Pancreas (tissue), 10 donors: Measurements from ENCODE around the gene DDX54. TPM values are rescaled to one million over a fixed set of nuclear protein-coding genes. Genes with fewer than 3 reads are reported as not detected.

Source experiments
- ATAC-seq, 4 donors: fragments of 200-7000 bp; cut with Tn5 transposase; one replicate each; pipeline versions ENCODE4 v1.8.0 to v1.9.1; 2020; ENCODE audit warnings: mild to moderate bottlenecking in 4 of 4, moderate library complexity in 4 of 4
- DNase-seq, 6 donors: peaks; one replicate each; pipeline ENCODE4 v3.0.0-alpha.2; 2020
- FAIRE-seq: peaks from 2 replicates; lab custom pipeline; 2012; peaks lifted over from hg19 to GRCh38; lab: Jason Lieb, UNC
- H3K27ac ChIP-seq, 4 donors: fragments of 200-600 bp; sonication (generic); 1 replicate in 3 of 4; 2 replicates in 1 of 4; pipeline versions ENCODE4 v1.5.0 to v1.8.0; 2020
- H3K27me3 ChIP-seq, 4 donors: fragments of 200-600 bp; one replicate each; pipeline ENCODE4 v1.8.0; 2021
- H3K36me3 ChIP-seq, 3 donors: fragments of 200-600 bp; sonication (generic) in 1 of 3; one replicate each; pipeline versions ENCODE4 v1.5.0 to v1.8.0; 2020 to 2021
- H3K4me1 ChIP-seq, 3 donors: fragments of 200-600 bp; one replicate each; pipeline ENCODE4 v1.8.0; 2021
- H3K4me3 ChIP-seq, 4 donors: fragments of 200-600 bp; sonication (generic) in 2 of 4; one replicate each; pipeline versions ENCODE4 v1.5.0 to v1.8.0; 2020 to 2021
- H3K9me3 ChIP-seq, 4 donors: fragments of 200-600 bp; one replicate each; pipeline ENCODE4 v1.8.0; 2021
- WGBS, 2 donors: extraction: QIAGEN DNeasy Blood & Tissue Kit; methylation state at CpG; one replicate each; pipeline ENCODE4 v1.1.7; 2013; 5-methylcytosine and 5-hydroxymethylcytosine counted together
- intact Hi-C, 3 donors: fragments of 100-400 bp; cut with DNase I; formaldehyde crosslinking; loops; one replicate each; pipeline versions ENCODE4 v1.11.1 to v1.14.2; 2022
- polyA plus RNA-seq, 2 donors: library from polyadenylated mRNA; stranded (reverse); fragments of 200-250 nt; gene quantifications; one replicate each; pipeline ENCODE4 v1.2.3, GENCODE V29; 2013
- total RNA-seq, 6 donors: library from RNA; stranded (reverse); fragmentation: NEBNext Ultra II Directional in 4 of 6; extraction: Animal tissue kit (Norgen Biotek cat#: 25700) in 4 of 6; gene quantifications; one replicate each; pipeline versions ENCODE4 v1.2.1 to v1.2.4, GENCODE V29; 2021 to 2023
- TF ChIP-seq, protein P1 (sequence below), 4 donors: fragments of 200-600 bp; sonication (generic) in 3 of 4; IDR thresholded peaks; one replicate each; pipeline versions ENCODE4 v1.5.0 to v1.8.0; 2021; ENCODE audit warnings: antibody characterized with exemption in 4 of 4
- donor health status: healthy with polysubstance abuse.
- donor health status: DM: no; HTN: no; CAD: no; lungs with moderate emphysema.
- donor health status: DM: no; HTN: no; CAD: no.
- donor health status: control.
- donor health status: control.
- donor health status: Bipolar disorder and iron deficiency.
- donor health status: DM: yes; HTN: yes; CAD: no.
- donor health status: DM: no; HTN: no; CAD: no.
- donor health status: DM: no; HTN: no; CAD: no.
- donor health status: DM: yes; HTN: yes; CAD: no.

DDX54 gene
- total and polyA plus RNA-seq, 8 donors: 30.0 to 71.4 (median 54.6) TPM

DNA sequence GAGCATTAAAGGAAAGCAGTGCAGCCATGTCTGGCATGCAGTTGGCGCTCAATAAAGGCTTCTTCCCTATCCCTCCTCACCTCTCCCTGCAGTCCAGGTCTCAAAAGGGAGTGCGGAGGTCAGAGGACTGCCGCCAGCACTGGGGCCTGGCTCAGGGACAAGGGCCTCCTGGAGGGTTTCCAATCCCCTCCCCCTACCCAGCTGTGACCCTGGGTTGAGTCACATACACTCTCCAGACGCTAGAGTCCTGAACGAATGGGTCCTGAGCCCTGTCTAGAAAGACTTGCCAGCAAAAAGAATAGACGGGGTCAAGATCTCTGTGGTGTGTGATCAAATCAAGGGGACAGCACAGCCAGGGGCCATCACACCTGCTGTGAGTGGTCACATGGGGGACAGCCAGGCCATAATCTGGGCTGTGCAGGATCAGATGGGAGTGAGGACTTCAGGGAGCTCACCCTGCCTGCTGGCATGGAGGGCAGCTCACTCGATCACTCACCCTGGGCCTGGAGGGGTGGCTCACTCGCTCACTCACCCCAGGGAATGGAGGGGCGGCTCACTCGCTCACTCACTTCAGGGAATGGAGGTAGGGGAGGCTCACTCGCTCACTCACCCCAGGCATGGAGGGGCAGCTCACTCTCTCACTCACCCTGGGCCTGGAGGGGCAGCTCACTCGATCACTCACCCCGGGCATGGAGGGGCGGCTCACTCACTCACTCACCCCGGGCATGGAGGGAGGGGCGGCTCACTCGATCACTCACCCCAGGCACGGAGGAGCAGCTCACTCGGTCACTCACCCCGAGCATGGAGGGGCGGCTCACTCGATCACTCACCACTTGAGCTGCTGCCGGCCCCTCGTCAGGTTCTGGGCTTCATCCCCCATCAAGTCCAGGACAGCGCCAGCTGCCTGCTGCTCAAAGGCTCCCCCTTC lies 22.9 kb downstream of the DDX54 start:
- H3K27ac ChIP-seq: no peak overlapping the region
- TF ChIP-seq, protein P1, sequence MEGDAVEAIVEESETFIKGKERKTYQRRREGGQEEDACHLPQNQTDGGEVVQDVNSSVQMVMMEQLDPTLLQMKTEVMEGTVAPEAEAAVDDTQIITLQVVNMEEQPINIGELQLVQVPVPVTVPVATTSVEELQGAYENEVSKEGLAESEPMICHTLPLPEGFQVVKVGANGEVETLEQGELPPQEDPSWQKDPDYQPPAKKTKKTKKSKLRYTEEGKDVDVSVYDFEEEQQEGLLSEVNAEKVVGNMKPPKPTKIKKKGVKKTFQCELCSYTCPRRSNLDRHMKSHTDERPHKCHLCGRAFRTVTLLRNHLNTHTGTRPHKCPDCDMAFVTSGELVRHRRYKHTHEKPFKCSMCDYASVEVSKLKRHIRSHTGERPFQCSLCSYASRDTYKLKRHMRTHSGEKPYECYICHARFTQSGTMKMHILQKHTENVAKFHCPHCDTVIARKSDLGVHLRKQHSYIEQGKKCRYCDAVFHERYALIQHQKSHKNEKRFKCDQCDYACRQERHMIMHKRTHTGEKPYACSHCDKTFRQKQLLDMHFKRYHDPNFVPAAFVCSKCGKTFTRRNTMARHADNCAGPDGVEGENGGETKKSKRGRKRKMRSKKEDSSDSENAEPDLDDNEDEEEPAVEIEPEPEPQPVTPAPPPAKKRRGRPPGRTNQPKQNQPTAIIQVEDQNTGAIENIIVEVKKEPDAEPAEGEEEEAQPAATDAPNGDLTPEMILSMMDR (IDR thresholded peaks at IDR 0.05): no peak
- WGBS, 2 donors: 81% methylated on average over 25 of the region's 25 CpGs
- H3K36me3 ChIP-seq: peaks cover 0 to 75% (median 26%) of the 10 kb centered on the region in 3 donors
- FAIRE-seq (no peak), DNase-seq (peak in 5 of 6 donors; percentile 47 to 86 (median 74)), ATAC-seq (peak; percentile 79 to 90 (median 85))
- intact Hi-C loops: loop anchor here in 1 of 3 donors (10.0 kb wide), 1 partner anchor 58 kb away; no protein-coding TSS in a partner anchor
- no peak overlapping the region for H3K4me3 ChIP-seq
- H3K4me1 ChIP-seq: no peaks in the 10 kb centered on the region
- H3K27me3 ChIP-seq: no peaks in the 10 kb centered on the region
- H3K9me3 ChIP-seq: no peaks in the 10 kb centered on the region

DNA sequence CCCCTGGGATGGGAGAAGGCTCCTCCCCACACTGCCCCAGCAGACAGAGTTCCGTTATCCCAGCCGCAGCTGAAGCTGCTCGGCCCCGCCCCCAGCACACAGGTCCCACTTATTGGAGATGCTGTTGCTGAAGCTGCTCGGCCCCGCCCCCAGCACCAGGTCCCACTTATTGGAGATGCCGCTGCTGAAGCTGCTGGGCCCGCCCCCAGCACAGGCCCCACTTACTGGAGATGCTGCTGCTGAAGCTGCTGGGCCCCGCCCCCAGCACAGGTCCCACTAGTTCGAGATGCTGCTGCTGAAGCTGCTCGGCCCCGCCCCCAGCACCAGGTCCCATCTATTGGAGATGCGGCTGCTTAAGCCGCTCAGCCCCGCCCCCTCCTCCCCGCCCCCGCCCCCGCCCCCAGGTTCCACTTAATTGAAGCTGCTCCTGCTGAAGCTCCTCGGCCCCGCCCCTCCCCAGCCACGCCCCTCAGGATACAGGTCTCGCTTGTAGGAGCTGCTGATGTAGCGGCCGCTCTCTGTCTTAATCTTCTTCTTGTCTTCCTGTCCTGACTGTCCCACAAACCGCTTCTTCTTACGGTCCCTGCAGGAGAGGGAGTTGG lies 23.8 kb downstream of the DDX54 start:
- H3K9me3 ChIP-seq: no peaks in the 10 kb centered on the region
- H3K36me3 ChIP-seq: peaks cover 0 to 66% (median 26%) of the 10 kb centered on the region in 3 donors
- TF ChIP-seq, protein P1 (IDR thresholded peaks at IDR 0.05): no peak
- 86 to 87% methylated on average over 23 to 26 of the region's 26 CpGs for WGBS, 2 donors
- H3K4me1 ChIP-seq: no peaks in the 10 kb centered on the region
- FAIRE-seq (no peak), ATAC-seq (no peak), DNase-seq (no peak)
- H3K27me3 ChIP-seq: no peaks in the 10 kb centered on the region
- intact Hi-C loops: loop anchor here in 1 of 3 donors (10.0 kb wide), 1 partner anchor 57 kb away; no protein-coding TSS in a partner anchor
- H3K27ac ChIP-seq: no peak overlapping the region
- no peak overlapping the region for H3K4me3 ChIP-seq

DNA sequence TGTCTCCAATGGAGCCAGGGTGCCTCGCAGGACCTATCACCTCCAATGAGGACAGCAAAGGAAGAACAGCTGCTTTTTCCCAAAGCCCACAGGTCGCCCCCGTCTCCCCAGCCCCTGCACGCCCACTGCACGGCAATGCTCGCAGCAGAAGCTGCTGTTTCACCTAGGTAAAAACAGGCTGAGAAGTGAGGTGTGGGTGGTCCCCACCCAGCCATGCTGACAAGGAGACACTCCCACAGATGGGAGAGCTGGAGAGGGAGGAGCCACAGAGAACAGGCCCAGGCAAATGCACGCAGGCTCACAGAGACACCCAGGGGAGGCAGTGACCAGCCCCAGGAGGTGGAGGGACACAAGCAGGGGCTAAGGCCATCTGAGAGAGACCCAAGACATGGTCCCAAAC lies 25.3 kb downstream of the DDX54 start:
- H3K9me3 ChIP-seq: no peaks in the 10 kb centered on the region
- peaks cover 0 to 52% (median 16%) of the 10 kb centered on the region in 3 donors for H3K36me3 ChIP-seq
- H3K4me3 ChIP-seq: no peak overlapping the region
- no peak overlapping the region for H3K27ac ChIP-seq
- DNase-seq (no peak), FAIRE-seq (no peak), ATAC-seq (no peak)
- 94 to 95% methylated on average over 7 of the region's 7 CpGs for WGBS, 2 donors
- TF ChIP-seq, protein P1 (IDR thresholded peaks at IDR 0.05): no peak
- no peaks in the 10 kb centered on the region for H3K4me1 ChIP-seq
- intact Hi-C loops: loop anchor here in 2 of 3 donors (5.0 to 10.0 kb wide), 3 partner anchors 55 to 113 kb away; partner anchors contain the start of gene DTX1 (in 1 of the 2)
- H3K27me3 ChIP-seq: no peaks in the 10 kb centered on the region

DNA sequence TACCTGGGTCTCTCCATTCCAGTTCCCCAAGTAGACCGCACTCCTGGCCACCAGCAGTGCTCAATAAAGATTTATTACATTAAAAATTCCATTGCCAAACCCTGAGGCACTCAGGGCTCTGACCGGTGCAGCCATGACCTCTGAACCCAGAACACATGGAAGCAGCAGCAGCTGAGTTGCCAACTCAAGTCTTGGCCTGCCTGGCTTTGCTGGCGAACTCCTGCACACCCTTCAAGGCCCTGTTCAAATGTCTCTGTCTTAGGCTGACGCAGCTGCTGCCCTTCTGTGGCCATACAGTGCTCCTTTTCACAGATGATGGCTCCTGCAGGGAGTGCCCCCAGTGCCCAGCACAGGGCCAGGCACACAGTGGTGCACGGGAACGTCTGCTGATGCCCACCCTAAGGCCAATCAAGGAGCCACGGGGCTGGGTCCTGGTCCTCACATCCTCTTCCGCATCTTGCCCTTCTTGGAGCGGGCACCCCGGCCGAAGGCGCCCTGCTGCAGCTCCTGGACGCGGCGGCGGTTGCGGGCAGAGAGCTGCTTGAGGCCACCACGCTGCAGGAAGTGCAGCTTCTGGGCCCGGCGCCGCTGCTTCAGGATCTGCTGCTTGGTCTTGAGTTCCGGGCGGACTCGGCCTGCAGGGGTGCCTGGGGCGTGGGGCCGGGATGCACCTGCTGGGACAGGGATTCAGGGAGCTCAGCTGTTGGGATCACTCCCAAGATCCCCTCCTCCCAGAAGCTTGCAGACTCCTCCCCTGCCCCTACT lies 26.7 kb downstream of the DDX54 start:
- Histone ChIP-seq H3K36me3 (peaks cover 0 to 40% (median 15%) of the 10 kb centered on the region in 3 donors), H3K4me1 (peaks cover 0 to 6% (median 0%) of the 10 kb centered on the region in 3 donors), H3K27me3 (no peaks in the 10 kb centered on the region), H3K4me3 (no peak overlapping the region), H3K9me3 (no peaks in the 10 kb centered on the region), H3K27ac (no peak overlapping the region)
- WGBS, 2 donors: 96% methylated on average over 25 to 26 of the region's 26 CpGs
- TF ChIP-seq, protein P1 (IDR thresholded peaks at IDR 0.05): no peak
- peak in 1 of 6 donors; percentile 70 for DNase-seq
- intact Hi-C loops: loop anchor here in 2 of 3 donors (5.0 to 10.0 kb wide), 2 partner anchors 104 to 111 kb away; partner anchors contain the start of gene DTX1 (in 1 of the 2)
- no peak for ATAC-seq
- no peak for FAIRE-seq
